ENCODE measurements around the gene ATXN7L2.

ATXN7L2 gene

GRCh38 chr1:109493227-109493626 lies 9.5 kb downstream of the ATXN7L2 start:
- Histone ChIP-seq H3K36me3 (peaks cover 49% of the 10 kb centered on the region), H3K9me3 (ENCODE audit: severe bottlenecking) (no peaks in the 10 kb centered on the region), H3K27ac (peak overlapping the region; percentile 20; the same call in 1 of the 2 replicates), H3K27me3 (ENCODE audit: insufficient read depth, low read depth, severe bottlenecking) (no peaks in the 10 kb centered on the region), H3K4me3 (ENCODE audit: low read depth, low read length) (no peak overlapping the region)
- DNase-seq, result no peak
- TF ChIP-seq CTCF (IDR thresholded peaks at IDR 0.05; ENCODE audit: low read depth, low read length), result no peak

- peak; percentile 92 for TF ChIP-seq CTCF (IDR thresholded peaks at IDR 0.05; ENCODE audit: low read depth, low read length)
- peak within 1 kb of the TSS; percentile 91 for H3K4me3 ChIP-seq (ENCODE audit: low read depth, low read length)
- DNase-seq, result peak; percentile 90
- peaks cover 42% of the 10 kb centered on the region for H3K36me3 ChIP-seq
- H3K27me3 ChIP-seq (ENCODE audit: insufficient read depth, low read depth, severe bottlenecking), result no peaks in the 10 kb centered on the region
- no peaks in the 10 kb centered on the region for H3K9me3 ChIP-seq (ENCODE audit: severe bottlenecking)
- H3K27ac ChIP-seq, result peak within 1 kb of the TSS; percentile 57
Measured at GRCh38 chr1:109493805-109494539, 10.3 kb downstream of the ATXN7L2 start, which contains the start of gene CYB561D1. Gene CYB561D1 (plus strand): TSS chr1:109494094. CDS start chr1:109494140, 46 bp downstream.

- Histone ChIP-seq H3K27me3 (ENCODE audit: insufficient read depth, low read depth, severe bottlenecking) (no peaks in the 10 kb centered on the region), H3K9me3 (ENCODE audit: severe bottlenecking) (no peaks in the 10 kb centered on the region), H3K27ac (no peak overlapping the region), H3K36me3 (peaks cover 31% of the 10 kb centered on the region), H3K4me3 (ENCODE audit: low read depth, low read length) (no peak overlapping the region)
- TF ChIP-seq CTCF (IDR thresholded peaks at IDR 0.05; ENCODE audit: low read depth, low read length), result no peak
- no peak for DNase-seq
Measured at GRCh38 chr1:109495738-109496137, 12.0 kb downstream of the ATXN7L2 start.

GRCh38 chr1:109497449-109498160 lies 13.9 kb downstream of the ATXN7L2 start:
- H3K27me3 ChIP-seq (ENCODE audit: insufficient read depth, low read depth, severe bottlenecking), result no peaks in the 10 kb centered on the region
- H3K9me3 ChIP-seq (ENCODE audit: severe bottlenecking), result no peaks in the 10 kb centered on the region
- no peak for DNase-seq
- H3K36me3 ChIP-seq, result peaks cover 20% of the 10 kb centered on the region
- no peak overlapping the region for H3K27ac ChIP-seq
- no peak for TF ChIP-seq CTCF (IDR thresholded peaks at IDR 0.05; ENCODE audit: low read depth, low read length)
- H3K4me3 ChIP-seq (ENCODE audit: low read depth, low read length), result no peak overlapping the region

GRCh38 chr1:109498161-109498801 lies 14.6 kb downstream of the ATXN7L2 start:
- TF ChIP-seq CTCF (IDR thresholded peaks at IDR 0.05; ENCODE audit: low read depth, low read length), result peak; percentile 94
- peaks cover 20% of the 10 kb centered on the region for H3K36me3 ChIP-seq

More at GRCh38 chr1:109498161-109498801, 14.6 kb downstream of the ATXN7L2 start:
- Histone ChIP-seq H3K9me3 (ENCODE audit: severe bottlenecking) (no peaks in the 10 kb centered on the region), H3K27ac (peak overlapping the region; percentile 41), H3K4me3 (ENCODE audit: low read depth, low read length) (no peak overlapping the region), H3K27me3 (ENCODE audit: insufficient read depth, low read depth, severe bottlenecking) (no peaks in the 10 kb centered on the region)
- DNase-seq, result peak; percentile 83

Data from WERI-Rb-1 (cell line).